Erythroblast (primary cell): ENCODE measurements around the gene TMC3.

Experiments
- DNase-seq, 2 experiments: peaks; one replicate each; lab custom pipeline; 2025; lab: John Stamatoyannopoulos, UW
- GATA1 ChIP-seq: IDR thresholded peaks from 2 replicates; pipeline ENCODE4 v1.6.1; 2011; ENCODE audit warnings: low read depth, mild to moderate bottlenecking, control low read depth, low read length, moderate library complexity
- POLR2A ChIP-seq: IDR thresholded peaks from 2 replicates; pipeline ENCODE4 v1.6.1; 2011; ENCODE audit warnings: mild to moderate bottlenecking, low read length

Gene TMC3

GRCh38 chr15:81311752-81312464 lies 62.1 kb downstream of the TMC3 start:
- no peak for TF ChIP-seq GATA1
- no peak for TF ChIP-seq POLR2A
- no peak for DNase-seq

- DNase-seq: no peak
- TF ChIP-seq GATA1 (no peak), POLR2A (no peak)
Observed at GRCh38 chr15:81310480-81310879, 63.5 kb downstream of the TMC3 start.

GRCh38 chr15:81309647-81310450 lies 64.2 kb downstream of the TMC3 start:
- TF ChIP-seq POLR2A (no peak), GATA1 (no peak)
- DNase-seq: no peak

GRCh38 chr15:81308260-81308659 lies 65.8 kb downstream of the TMC3 start:
- TF ChIP-seq GATA1 (no peak), POLR2A (no peak)
- no peak for DNase-seq

GRCh38 chr15:81304226-81304625 lies 69.8 kb downstream of the TMC3 start:
- TF ChIP-seq GATA1: no peak
- TF ChIP-seq POLR2A: no peak
- no peak for DNase-seq

- no peak for DNase-seq
- TF ChIP-seq POLR2A: no peak
- TF ChIP-seq GATA1: no peak
Observed at GRCh38 chr15:81303244-81304225, 70.5 kb downstream of the TMC3 start.

- TF ChIP-seq GATA1: no peak
- TF ChIP-seq POLR2A: no peak
- DNase-seq: no peak
Observed at GRCh38 chr15:81302701-81303109, 71.3 kb downstream of the TMC3 start.

GRCh38 chr15:81301815-81302399 lies 72.1 kb downstream of the TMC3 start:
- no peak for DNase-seq
- TF ChIP-seq GATA1 (no peak), POLR2A (no peak)

GRCh38 chr15:81301385-81301784 lies 72.6 kb downstream of the TMC3 start:
- TF ChIP-seq GATA1 (no peak), POLR2A (no peak)
- DNase-seq: no peak

GRCh38 chr15:81299630-81300273 lies 74.3 kb downstream of the TMC3 start:
- DNase-seq: no peak
- TF ChIP-seq GATA1: no peak
- no peak for TF ChIP-seq POLR2A

GRCh38 chr15:81299156-81299555 lies 74.9 kb downstream of the TMC3 start:
- no peak for DNase-seq
- no peak for TF ChIP-seq POLR2A

- TF ChIP-seq POLR2A (no peak), GATA1 (no peak)
- DNase-seq: no peak
Observed at GRCh38 chr15:81298611-81299010, 75.4 kb downstream of the TMC3 start.
